ENCODE results near the gene GUCD1. TPM values are rescaled to one million over a fixed set of nuclear protein-coding genes. Genes with fewer than 3 reads are reported as not detected.

Gene GUCD1
- total and polyA plus RNA-seq, 9 of the 15 experiments (the other 6 are each of a cell fraction or from before 2014, with no cell fraction given), result 31.5 to 67.8 (median 50.3) TPM

GRCh38 chr22:24504956-24505736, 49.8 kb downstream of the GUCD1 start (continued):
- TF ChIP-seq ZNF609 (CRISPR knock-in tag; IDR thresholded peaks at IDR 0.05; ENCODE audit: borderline replicate concordance) (no peak), SP1 (CRISPR knock-in tag; IDR thresholded peaks at IDR 0.05) (no peak), ESRRA (IDR thresholded peaks at IDR 0.05; ENCODE audit: borderline replicate concordance, low read depth) (no peak), TGIF2 (CRISPR knock-in tag; IDR thresholded peaks at IDR 0.05) (no peak)

- no peak overlapping the region for H3K4me2 ChIP-seq (ENCODE audit: insufficient read depth, low read length)
- POLR2A ChIA-PET, result no interaction called here
- peaks cover 0 to 14% of the 10 kb centered on the region in 2 experiments; a peak in 2 of 5 replicates for H3K27me3 ChIP-seq (ENCODE audit: control insufficient read depth in 2 of 2, insufficient read depth in 2 of 2, low read length in 2 of 2)
- H3K36me3 ChIP-seq (ENCODE audit: control insufficient read depth, insufficient read depth, low read length), result no peaks in the 10 kb centered on the region
- intact Hi-C loops (cut with micrococcal nuclease) (loop anchor here (5.0 kb wide), 1 partner anchor 82 kb away; no protein-coding TSS in a partner anchor), in situ Hi-C loops (cut with MboI) (loop anchor here (25.0 kb wide), 1 partner anchor 542 kb away; the partner anchor contains the start of genes DDT, DDTL and GSTT2B)
- CTCF ChIA-PET (ENCODE audit: low intra/inter-chr PET ratio), result no interaction called here
- DNase-seq (ENCODE audit: extremely low read depth in 1 of 4, low spot score in 3 of 4), result no peak
- H3K4me3 ChIP-seq, result no peak overlapping the region
- peaks cover 0 to 5% of the 10 kb centered on the region in 2 experiments; a peak in 2 of 5 replicates for H3K4me1 ChIP-seq (replicated peaks in 1 of 2; ENCODE audit: control insufficient read depth in 2 of 2, insufficient read depth in 2 of 2, low read length in 2 of 2)
- BruUV-seq (replicated peaks), result no TSS peak
- no peak for FAIRE-seq
- no peaks in the 10 kb centered on the region for H3K79me2 ChIP-seq (ENCODE audit: control insufficient read depth, insufficient read depth, low read length)
- H4K20me1 ChIP-seq (replicated peaks; ENCODE audit: control insufficient read depth, insufficient read depth, low read length), result no peaks in the 10 kb centered on the region
- WGBS (ENCODE audit: insufficient coverage, low coverage, missing lambda C conversion rate), result 57% methylated on average over 1 of the region's 2 CpGs
- no peak overlapping the region for H3K9ac ChIP-seq (ENCODE audit: insufficient read depth in 1 of 2, low read depth in 2 of 2, low read length in 2 of 2)
- no peaks in the 10 kb centered on the region for H3K9me3 ChIP-seq (replicated peaks; ENCODE audit: control insufficient read depth, insufficient read depth, low read depth, low read length)
- H3K9me1 ChIP-seq (ENCODE audit: control insufficient read depth, insufficient read depth, low read length), result no peaks in the 10 kb centered on the region
- no peak overlapping the region for H3K27ac ChIP-seq (ENCODE audit: extremely low read depth, low read depth, low read length)
- no peak for ATAC-seq
- H2AFZ ChIP-seq (ENCODE audit: low read depth, low read length), result no peak overlapping the region
- no peak for TF ChIP-seq JUNB (CRISPR knock-in tag; conservative IDR thresholded peaks at IDR 0.05)
- TF ChIP-seq VEZF1 (CRISPR knock-in tag; IDR thresholded peaks at IDR 0.05), result no peak
- TF ChIP-seq ESRRA (IDR thresholded peaks at IDR 0.05; ENCODE audit: borderline replicate concordance, low read depth), result no peak
- TF ChIP-seq GTF2E2 (tag; IDR thresholded peaks at IDR 0.05), result no peak
- TF ChIP-seq HDAC1 (IDR thresholded peaks at IDR 0.05), result no peak
- TF ChIP-seq SUPT5H (IDR thresholded peaks at IDR 0.05), result no peak
- no peak for TF ChIP-seq ARID3A (IDR thresholded peaks at IDR 0.05; ENCODE audit: borderline replicate concordance, low read depth, low read length)
- no peak for TF ChIP-seq TSC22D4 (tag; IDR thresholded peaks at IDR 0.05)
- TF ChIP-seq KLF16 (IDR thresholded peaks at IDR 0.05), result no peak
- no peak for TF ChIP-seq CSDE1 (IDR thresholded peaks at IDR 0.05)
Measured at GRCh38 chr22:24504540-24504939, 50.4 kb downstream of the GUCD1 start.
